ENCODE data around the gene LRMDA.

DNA sequence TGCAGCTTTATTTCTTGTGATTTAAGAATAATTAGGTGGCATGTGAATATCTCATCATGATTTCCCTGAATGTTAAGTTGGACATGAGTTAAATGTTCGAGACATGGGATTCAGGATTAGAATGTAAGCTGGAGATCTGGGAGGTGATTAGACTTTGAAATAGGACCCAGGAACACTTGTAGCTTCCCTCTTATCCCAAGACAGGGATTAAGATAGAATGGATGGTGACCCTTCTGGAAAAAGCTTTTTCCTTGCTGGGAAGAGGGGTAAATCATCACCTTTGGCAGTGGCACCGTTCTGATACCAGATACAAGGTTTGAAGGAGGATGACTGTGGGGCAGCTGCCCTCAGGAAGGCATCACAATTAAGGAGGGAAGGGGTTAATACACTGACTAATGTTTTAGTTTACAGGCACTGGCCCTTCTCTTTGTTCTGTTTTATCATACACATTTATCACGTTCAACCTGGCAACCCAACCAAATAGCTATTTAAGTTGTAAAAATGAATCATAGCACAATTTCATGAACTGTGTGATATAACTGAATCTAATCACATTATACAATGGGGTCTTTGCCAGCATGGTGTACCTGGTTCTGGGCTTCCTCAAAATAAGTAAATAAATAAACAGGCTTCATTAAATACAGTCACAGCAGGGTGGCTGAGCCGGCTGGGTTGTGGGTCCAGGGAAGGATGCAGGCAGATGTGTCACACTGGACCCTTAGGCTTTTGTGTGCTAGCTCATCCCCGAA is 212.7 kb downstream of the LRMDA start:
- TF ChIP-seq, protein P1, sequence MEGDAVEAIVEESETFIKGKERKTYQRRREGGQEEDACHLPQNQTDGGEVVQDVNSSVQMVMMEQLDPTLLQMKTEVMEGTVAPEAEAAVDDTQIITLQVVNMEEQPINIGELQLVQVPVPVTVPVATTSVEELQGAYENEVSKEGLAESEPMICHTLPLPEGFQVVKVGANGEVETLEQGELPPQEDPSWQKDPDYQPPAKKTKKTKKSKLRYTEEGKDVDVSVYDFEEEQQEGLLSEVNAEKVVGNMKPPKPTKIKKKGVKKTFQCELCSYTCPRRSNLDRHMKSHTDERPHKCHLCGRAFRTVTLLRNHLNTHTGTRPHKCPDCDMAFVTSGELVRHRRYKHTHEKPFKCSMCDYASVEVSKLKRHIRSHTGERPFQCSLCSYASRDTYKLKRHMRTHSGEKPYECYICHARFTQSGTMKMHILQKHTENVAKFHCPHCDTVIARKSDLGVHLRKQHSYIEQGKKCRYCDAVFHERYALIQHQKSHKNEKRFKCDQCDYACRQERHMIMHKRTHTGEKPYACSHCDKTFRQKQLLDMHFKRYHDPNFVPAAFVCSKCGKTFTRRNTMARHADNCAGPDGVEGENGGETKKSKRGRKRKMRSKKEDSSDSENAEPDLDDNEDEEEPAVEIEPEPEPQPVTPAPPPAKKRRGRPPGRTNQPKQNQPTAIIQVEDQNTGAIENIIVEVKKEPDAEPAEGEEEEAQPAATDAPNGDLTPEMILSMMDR (IDR thresholded peaks at IDR 0.05), result no peak
- no peak for TF ChIP-seq POLR2A (IDR thresholded peaks at IDR 0.05)

All from sigmoid colon (tissue), 3 donors.